ENCODE data around the gene TECPR1. TPM values are rescaled to one million over a fixed set of nuclear protein-coding genes. Genes with fewer than 3 reads are reported as not detected.

TECPR1 gene
- total RNA-seq, 1 experiment from 2014 or later, result 11.5 TPM

- Histone ChIP-seq H3K4me2 (ENCODE audit: low read length) (no peak overlapping the region), H3K4me1 (ENCODE audit: insufficient read depth, low read length) (no peaks in the 10 kb centered on the region), H3K36me3 (ENCODE audit: low read depth, low read length) (peaks cover 24% of the 10 kb centered on the region), H3K9ac (ENCODE audit: low read length) (no peak overlapping the region), H3F3A (ENCODE audit: low read length, unreplicated experiment) (no peaks in the 10 kb centered on the region), H3K9me2 (replicated peaks; ENCODE audit: low read length) (no peaks in the 10 kb centered on the region), H4K20me1 (ENCODE audit: low read length) (no peaks in the 10 kb centered on the region), H3K27ac (ENCODE audit: low read length) (no peak overlapping the region), H3K27me3 (ENCODE audit: low read length) (no peaks in the 10 kb centered on the region), H3K79me2 (ENCODE audit: low read length) (peaks cover 24% of the 10 kb centered on the region), H2AFZ (ENCODE audit: low read length) (no peak overlapping the region), H3K9me3 (ENCODE audit: low read length) (no peaks in the 10 kb centered on the region), H3K4me3 (ENCODE audit: low read length) (no peak overlapping the region)
- intact Hi-C loops (cut with micrococcal nuclease), result loop anchor here (2.0 to 10.0 kb wide), 3 partner anchors 107 to 541 kb away; partner anchors contain the start of gene BAIAP2L1
- ATAC-seq (no peak), DNase-seq (no peak)
- ChIA-PET CTCF (no interaction called here), POLR2A (ENCODE audit: unreplicated experiment) (no interaction called here)
- TF ChIP-seq EZH2 (IDR thresholded peaks at IDR 0.05; ENCODE audit: low read length, unreplicated experiment) (no peak), EZH2phosphoT487 (IDR thresholded peaks at IDR 0.05; ENCODE audit: borderline replicate concordance, low read length) (no peak), CTCF (conservative IDR thresholded peaks at IDR 0.05; ENCODE audit: low read depth, low read length) (no peak)
- BruUV-seq (replicated peaks), result no TSS peak
These were observed 41.7 kb upstream of the TECPR1 start for GRCh38 chr7:98293746-98294145.

- no peak for TF ChIP-seq EZH2phosphoT487 (IDR thresholded peaks at IDR 0.05; ENCODE audit: borderline replicate concordance, low read length)
- no peak for TF ChIP-seq CTCF (conservative IDR thresholded peaks at IDR 0.05; ENCODE audit: low read depth, low read length)
- no peak for TF ChIP-seq EZH2 (IDR thresholded peaks at IDR 0.05; ENCODE audit: low read length, unreplicated experiment)
- ChIA-PET POLR2A (ENCODE audit: unreplicated experiment) (no interaction called here), CTCF (no interaction called here)
- Histone ChIP-seq H3K36me3 (ENCODE audit: low read depth, low read length) (peaks cover 24% of the 10 kb centered on the region), H3K4me3 (ENCODE audit: low read length) (no peak overlapping the region), H3K9me3 (ENCODE audit: low read length) (no peaks in the 10 kb centered on the region), H4K20me1 (ENCODE audit: low read length) (no peaks in the 10 kb centered on the region), H3K27me3 (ENCODE audit: low read length) (no peaks in the 10 kb centered on the region), H3K9ac (ENCODE audit: low read length) (no peak overlapping the region), H3K79me2 (ENCODE audit: low read length) (peaks cover 29% of the 10 kb centered on the region), H3K27ac (ENCODE audit: low read length) (no peak overlapping the region), H2AFZ (ENCODE audit: low read length) (no peak overlapping the region), H3K4me1 (ENCODE audit: insufficient read depth, low read length) (no peaks in the 10 kb centered on the region), H3K4me2 (ENCODE audit: low read length) (no peak overlapping the region), H3K9me2 (replicated peaks; ENCODE audit: low read length) (no peaks in the 10 kb centered on the region), H3F3A (ENCODE audit: low read length, unreplicated experiment) (no peaks in the 10 kb centered on the region)
- ATAC-seq, result no peak
- intact Hi-C loops (cut with micrococcal nuclease), result loop anchor here (10.0 kb wide), 2 partner anchors 452 to 542 kb away; no protein-coding TSS in a partner anchor
- DNase-seq, result no peak
- no TSS peak for BruUV-seq (replicated peaks)
These were observed 41.2 kb upstream of the TECPR1 start for GRCh38 chr7:98293265-98293664.

- Histone ChIP-seq H3F3A (ENCODE audit: low read length, unreplicated experiment) (no peaks in the 10 kb centered on the region), H2AFZ (ENCODE audit: low read length) (no peak overlapping the region), H3K9ac (ENCODE audit: low read length) (no peak overlapping the region), H3K79me2 (ENCODE audit: low read length) (peaks cover 44% of the 10 kb centered on the region), H3K27me3 (ENCODE audit: low read length) (no peaks in the 10 kb centered on the region), H4K20me1 (ENCODE audit: low read length) (no peaks in the 10 kb centered on the region), H3K36me3 (ENCODE audit: low read depth, low read length) (peaks cover 24% of the 10 kb centered on the region), H3K27ac (ENCODE audit: low read length) (no peak overlapping the region), H3K4me3 (ENCODE audit: low read length) (no peak overlapping the region), H3K9me3 (ENCODE audit: low read length) (no peaks in the 10 kb centered on the region), H3K4me1 (ENCODE audit: insufficient read depth, low read length) (peaks cover 9% of the 10 kb centered on the region), H3K9me2 (replicated peaks; ENCODE audit: low read length) (no peaks in the 10 kb centered on the region), H3K4me2 (ENCODE audit: low read length) (no peak overlapping the region)
- ATAC-seq (no peak), DNase-seq (no peak)
- CTCF ChIA-PET, result no interaction called here
- POLR2A ChIA-PET (ENCODE audit: unreplicated experiment), result no interaction called here
- intact Hi-C loops (cut with micrococcal nuclease), result loop anchor here (10.0 kb wide), 2 partner anchors 453 to 543 kb away; no protein-coding TSS in a partner anchor
- TF ChIP-seq CTCF (conservative IDR thresholded peaks at IDR 0.05; ENCODE audit: low read depth, low read length), result 0 out of 2 replicates have a peak, but pooled peaks have one; percentile 15
- TF ChIP-seq EZH2 (IDR thresholded peaks at IDR 0.05; ENCODE audit: low read length, unreplicated experiment), result no peak
- no peak for TF ChIP-seq EZH2phosphoT487 (IDR thresholded peaks at IDR 0.05; ENCODE audit: borderline replicate concordance, low read length)
- TSS peak; percentile 30 for BruUV-seq (replicated peaks)
These were observed 39.7 kb upstream of the TECPR1 start for GRCh38 chr7:98291717-98292116.

All from PC-3 (cell line).